ENCODE measurements around the gene RABGAP1L. TPM values are rescaled to one million over a fixed set of nuclear protein-coding genes. Genes with fewer than 3 reads are reported as not detected.

The RABGAP1L gene
- total and polyA plus RNA-seq, 2 of the 8 experiments (the other 6 are each of a cell fraction or from before 2014, with no cell fraction given) = 33.3 to 156 TPM

- Histone ChIP-seq H2BK12ac (ENCODE audit: low read depth, low read length) (no peak overlapping the region), H2BK20ac (ENCODE audit: low read length) (no peak overlapping the region), H3K36me3 (ENCODE audit: control insufficient read depth in 2 of 4, insufficient read depth in 4 of 4, low read length in 3 of 4) (no peaks in the 10 kb centered on the region), H3K23ac (ENCODE audit: insufficient read length) (no peak overlapping the region), H3K4me2 (ENCODE audit: insufficient read depth in 1 of 2, low read depth in 2 of 2, low read length in 2 of 2) (no peak overlapping the region), H4K5ac (ENCODE audit: insufficient read length, low read depth, low read length) (no peak overlapping the region), H3K9me3 (ENCODE audit: insufficient read depth in 2 of 2, low read depth in 1 of 2, low read length in 1 of 2) (no peaks in the 10 kb centered on the region), H2BK15ac (ENCODE audit: low read length) (no peak overlapping the region), H3K79me1 (ENCODE audit: low read depth, low read length) (no peaks in the 10 kb centered on the region), H4K20me1 (replicated peaks in 1 of 2; ENCODE audit: control insufficient read depth in 1 of 2, insufficient read depth in 2 of 2, low read length in 2 of 2) (no peaks in the 10 kb centered on the region), H3K4ac (replicated peaks; ENCODE audit: insufficient read length, low read depth, low read length) (no peak overlapping the region), H3K9ac (replicated peaks in 1 of 4; ENCODE audit: extremely low read depth in 1 of 4, low read depth in 3 of 4, low read length in 3 of 4) (no peak overlapping the region), H3K56ac (replicated peaks; ENCODE audit: insufficient read length, low read depth, low read length) (no peak overlapping the region), H2AK5ac (ENCODE audit: low read depth, low read length) (no peak overlapping the region), H2AFZ (ENCODE audit: low read length) (no peak overlapping the region), H3K18ac (ENCODE audit: extremely low read depth, low read length) (no peak overlapping the region), H3K79me2 (ENCODE audit: control insufficient read depth in 1 of 2, insufficient read depth in 2 of 2, low read length in 2 of 2) (no peaks in the 10 kb centered on the region), H3K14ac (ENCODE audit: insufficient read length) (no peak overlapping the region), H4K8ac (ENCODE audit: extremely low read depth, insufficient read depth, low read length) (no peak overlapping the region), H2BK5ac (ENCODE audit: low read depth, low read length) (no peak overlapping the region), H3K27me3 (replicated peaks in 1 of 4; ENCODE audit: control insufficient read depth in 3 of 4, extremely low read depth in 1 of 4, insufficient read depth in 3 of 4, low read length in 3 of 4) (no peaks in the 10 kb centered on the region), H3K4me3 (ENCODE audit: extremely low read depth in 1 of 4, insufficient read depth in 2 of 4, low read depth in 3 of 4, low read length in 4 of 4) (no peak overlapping the region), H3K23me2 (ENCODE audit: low read depth, low read length) (no peaks in the 10 kb centered on the region), H2BK120ac (replicated peaks; ENCODE audit: low read depth, low read length) (no peak overlapping the region), H3K4me1 (replicated peaks in 1 of 4; ENCODE audit: control insufficient read depth in 3 of 4, insufficient read depth in 4 of 4, low read length in 3 of 4) (no peaks in the 10 kb centered on the region), H4K91ac (replicated peaks; ENCODE audit: insufficient read length, low read length) (no peak overlapping the region), H3K27ac (ENCODE audit: low read depth, low read length) (no peak overlapping the region)
- WGBS, 2 experiments (ENCODE audit: extremely low coverage in 1 of 2, insufficient coverage in 1 of 2, insufficient read length in 1 of 2, insufficient replicate concordance in 2 of 2, low coverage in 1 of 2, low lambda C conversion rate in 2 of 2, missing lambda C conversion rate in 1 of 2) = 98% methylated on average over 2 of the region's 2 CpGs; no CpG with 5 or more reads in 1 of the 2 experiments
- DNase-seq (ENCODE audit: low read depth in 1 of 2, low spot score in 2 of 2) (no peak), FAIRE-seq (no peak)
- ChIA-PET POLR2A (ENCODE audit: partially characterized antibody) (no interaction called here), CTCF (ENCODE audit: partially characterized antibody) (interaction anchor here (0.7 kb wide), 1 partner anchor 71 kb away, joined by 4 read pairs; no protein-coding TSS in a partner anchor)
- TF ChIP-seq ASH2L (IDR thresholded peaks at IDR 0.05; ENCODE audit: low read length) (no peak), RNF2 (IDR thresholded peaks at IDR 0.05; ENCODE audit: borderline replicate concordance, low read depth, low read length, missing control alignments, poor library complexity, severe bottlenecking) (no peak), JUND (IDR thresholded peaks at IDR 0.05; ENCODE audit: low read length) (no peak), GABPA (IDR thresholded peaks at IDR 0.05; ENCODE audit: borderline replicate concordance, insufficient read depth, low read length) (no peak), RFX5 (IDR thresholded peaks at IDR 0.05; ENCODE audit: borderline replicate concordance, low read depth, low read length) (no peak), E2F6 (IDR thresholded peaks at IDR 0.05) (no peak), GTF2F1 (IDR thresholded peaks at IDR 0.05; ENCODE audit: borderline replicate concordance, low read depth, low read length) (no peak), SIRT6 (IDR thresholded peaks at IDR 0.05; ENCODE audit: low read length) (no peak), USF2 (IDR thresholded peaks at IDR 0.05; ENCODE audit: low read length) (no peak), SIX5 (IDR thresholded peaks at IDR 0.05; ENCODE audit: low read depth, low read length) (no peak)
- TF ChIP-seq, protein P1, sequence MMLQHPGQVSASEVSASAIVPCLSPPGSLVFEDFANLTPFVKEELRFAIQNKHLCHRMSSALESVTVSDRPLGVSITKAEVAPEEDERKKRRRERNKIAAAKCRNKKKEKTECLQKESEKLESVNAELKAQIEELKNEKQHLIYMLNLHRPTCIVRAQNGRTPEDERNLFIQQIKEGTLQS (IDR thresholded peaks at IDR 0.05; ENCODE audit: insufficient read depth, low read depth, low read length) = no peak
- TF ChIP-seq, protein P2, sequence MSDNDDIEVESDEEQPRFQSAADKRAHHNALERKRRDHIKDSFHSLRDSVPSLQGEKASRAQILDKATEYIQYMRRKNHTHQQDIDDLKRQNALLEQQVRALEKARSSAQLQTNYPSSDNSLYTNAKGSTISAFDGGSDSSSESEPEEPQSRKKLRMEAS (IDR thresholded peaks at IDR 0.05) = no peak
Observed at GRCh38 chr1:174775621-174776020, 616.3 kb downstream of the RABGAP1L start.

All from H1 (cell line).